Stimulated activated CD8-positive, alpha-beta memory T cell treated with anti-CD3 and anti-CD28 coated beads, Interleukin-4, amount 100 ng/mL, for 4 hours (primary cell): ENCODE results near the gene AIMP1.
"Not testable (repeated sequence)": the region's sequence is repeated elsewhere in the genome, so short reads cannot be mapped to it uniquely, and the experiment has no call there.

Experiments
- DNase-seq, 2 donors: peaks; one replicate each; pipeline ENCODE4 v3.0.0-alpha.2; 2020; ENCODE audit warnings: low read depth in 2 of 2, low spot score in 1 of 2

Gene AIMP1

GRCh38 chr4:106347167-106347566, 30.8 kb downstream of the AIMP1 start:
- no peak for DNase-seq

DNA sequence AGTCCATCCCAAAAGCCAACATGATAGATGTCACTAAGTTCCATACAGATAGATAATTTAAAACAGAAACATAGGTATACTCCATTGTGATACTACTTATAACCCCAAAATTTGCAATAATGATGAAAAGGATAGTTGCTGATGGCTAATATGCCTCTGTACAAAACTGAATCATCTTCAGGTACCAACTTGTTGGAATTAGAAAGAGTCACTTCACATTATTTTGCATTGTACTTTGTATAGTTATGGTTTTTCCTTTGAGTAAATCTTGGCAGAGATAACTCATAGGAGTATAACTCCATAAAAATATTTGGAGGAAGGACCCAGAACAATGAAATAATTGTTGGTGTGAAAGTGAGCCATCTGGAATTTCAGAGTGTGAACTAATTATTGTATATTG, 34.7 kb downstream of the AIMP1 start:
- no peak for DNase-seq

DNA sequence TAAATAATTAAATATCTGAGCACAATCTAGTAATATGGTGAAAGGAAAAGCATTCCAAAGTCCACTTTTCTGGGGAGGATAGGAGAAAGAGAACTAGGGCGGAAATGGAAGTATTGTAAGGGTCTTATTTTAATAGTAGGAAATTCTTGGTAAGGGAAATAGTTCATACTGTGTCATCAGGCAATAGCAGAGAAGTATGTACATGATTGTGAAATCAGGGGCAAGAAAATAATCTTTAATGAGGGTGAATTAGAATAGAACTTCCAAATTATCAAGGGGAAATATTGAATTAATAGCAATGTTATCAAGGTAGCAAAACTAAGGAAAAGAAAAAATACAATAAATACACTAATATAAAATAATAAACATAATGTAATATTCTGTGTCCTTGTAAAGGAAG, 37.4 kb downstream of the AIMP1 start:
- DNase-seq, result no peak

DNA sequence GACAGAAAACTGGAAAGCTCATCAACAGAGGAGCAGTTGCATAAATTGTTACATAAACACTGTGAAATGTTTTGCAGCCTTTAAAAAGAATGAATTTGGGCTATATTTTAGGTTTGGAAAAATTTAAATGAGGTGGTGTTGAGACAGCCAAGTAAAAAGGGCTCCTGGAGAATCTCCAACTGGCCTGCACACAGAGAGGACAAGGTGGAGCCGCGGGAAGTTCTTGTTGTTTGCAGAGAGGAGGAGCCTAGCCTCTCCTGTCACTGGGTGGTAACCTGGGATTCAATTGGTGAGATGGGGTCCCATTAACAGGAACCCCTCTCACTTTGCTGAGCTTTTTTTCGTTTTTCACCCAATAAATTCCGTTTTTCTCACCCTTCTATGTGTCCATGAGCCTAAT, 38.8 kb downstream of the AIMP1 start:
- no peak for DNase-seq

DNA sequence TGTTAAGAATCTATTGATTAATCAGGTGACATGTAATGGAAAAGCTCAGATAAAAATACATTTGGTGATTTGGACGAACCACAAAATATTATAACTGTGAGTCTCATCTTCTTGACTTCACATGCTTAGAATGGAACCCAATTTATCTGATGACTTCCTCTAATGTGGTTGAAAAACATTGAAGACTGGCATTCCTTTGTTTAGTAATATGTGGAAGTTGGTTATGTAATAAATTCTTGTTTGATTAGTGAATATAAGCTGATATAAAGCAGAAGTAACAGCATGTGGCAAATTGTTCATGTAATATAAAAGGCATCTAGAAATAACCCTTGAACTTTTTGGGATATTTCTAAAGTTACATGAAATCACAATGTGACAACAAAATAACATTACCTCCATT, 42.5 kb downstream of the AIMP1 start:
- DNase-seq, result no peak

GRCh38 chr4:106362086-106362825, 45.9 kb downstream of the AIMP1 start:
- DNase-seq, result no peak

DNA sequence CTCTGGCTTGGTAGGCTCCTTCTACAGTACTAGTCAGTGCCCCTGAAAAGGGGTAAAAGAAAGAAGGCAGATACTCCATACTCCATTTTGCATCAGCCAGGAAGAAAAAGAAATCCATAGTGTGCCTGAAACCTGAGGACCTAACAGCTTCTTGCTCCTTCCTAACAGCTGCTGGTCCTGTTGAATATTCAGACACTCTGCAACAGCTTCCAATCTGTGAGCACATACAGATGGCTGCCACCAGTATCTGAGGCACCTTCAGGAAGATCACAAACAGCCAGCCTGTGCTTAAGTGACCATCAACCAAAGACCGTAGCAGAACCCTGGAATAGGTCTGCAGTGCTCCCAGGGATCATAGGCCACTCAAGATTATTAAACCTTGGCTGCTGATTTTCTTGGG, 47.9 kb downstream of the AIMP1 start:
- DNase-seq, result no peak

- no peak for DNase-seq
Measured at GRCh38 chr4:106365613-106366012, 49.3 kb downstream of the AIMP1 start.

DNA sequence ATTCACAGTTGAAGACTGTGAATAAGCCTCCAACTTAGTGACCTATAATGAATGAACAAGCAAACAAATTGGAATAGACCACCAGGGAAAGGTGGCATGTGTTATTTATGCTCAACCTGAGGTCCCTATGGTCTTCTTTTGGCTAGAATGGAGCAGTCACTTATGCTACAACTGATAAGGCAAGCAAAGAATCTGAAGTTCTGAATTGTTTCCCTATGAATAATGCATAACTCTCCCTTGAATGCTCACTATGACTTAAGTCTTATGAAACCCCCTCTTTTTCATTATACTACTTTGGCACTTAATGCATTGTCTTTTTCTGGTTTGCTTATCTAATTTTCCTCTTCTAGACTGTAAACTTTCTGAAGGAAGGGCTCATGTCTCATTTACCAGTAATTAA, 49.7 kb downstream of the AIMP1 start:
- no peak for DNase-seq

DNA sequence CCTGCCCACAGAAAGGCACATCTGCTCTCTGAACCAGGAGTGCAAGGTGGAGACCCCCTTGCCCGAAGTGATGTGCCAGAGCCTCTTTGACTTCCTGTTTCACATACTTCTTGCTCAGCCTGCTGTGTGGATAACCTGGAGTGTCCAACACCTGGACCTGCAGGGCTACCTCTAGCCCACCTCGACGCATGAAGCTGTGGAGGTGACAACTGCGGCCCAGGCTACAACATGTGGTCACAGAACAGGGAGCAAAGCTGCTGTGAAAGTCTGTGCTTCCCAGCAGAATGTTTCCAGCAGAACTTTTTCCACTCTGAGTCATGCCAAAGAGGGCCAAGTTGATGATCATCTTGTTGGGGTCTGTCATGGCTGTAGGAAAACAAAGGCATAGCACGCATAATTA, 50.7 kb downstream of the AIMP1 start:
- no peak for DNase-seq

- no peak for DNase-seq
Measured at GRCh38 chr4:106368678-106369077, 52.3 kb downstream of the AIMP1 start, which contains the start of gene GIMD1. Gene GIMD1, minus strand, starts transcription at chr4:106368778. Its CDS starts 1,343 bp downstream, at chr4:106367435.

GRCh38 chr4:106369456-106370060, 53.2 kb downstream of the AIMP1 start:
- no peak for DNase-seq

DNA sequence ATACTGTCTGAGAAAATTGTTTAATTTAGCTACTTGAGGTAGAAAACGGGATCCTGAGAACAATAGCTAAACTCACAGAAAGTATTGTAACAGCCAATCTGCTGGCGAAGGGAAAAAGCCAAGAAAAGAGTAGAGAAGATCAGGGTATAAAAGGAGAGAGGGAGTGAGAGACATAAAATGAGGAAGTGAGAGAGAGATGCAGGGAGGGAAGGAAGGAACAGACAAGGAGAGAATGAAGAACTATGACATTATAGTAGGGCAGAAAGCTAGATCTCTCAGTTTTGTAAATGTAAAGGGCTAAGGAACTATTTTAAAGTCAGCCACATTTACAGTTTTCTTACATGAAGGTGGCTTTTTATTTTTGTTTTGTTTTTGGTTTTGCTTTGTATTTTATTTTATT, 53.9 kb downstream of the AIMP1 start:
- DNase-seq, result no peak

- no peak for DNase-seq
Measured at GRCh38 chr4:106371161-106371560, 54.8 kb downstream of the AIMP1 start.

GRCh38 chr4:106373026-106373425, 56.7 kb downstream of the AIMP1 start:
- DNase-seq, result no peak

DNA sequence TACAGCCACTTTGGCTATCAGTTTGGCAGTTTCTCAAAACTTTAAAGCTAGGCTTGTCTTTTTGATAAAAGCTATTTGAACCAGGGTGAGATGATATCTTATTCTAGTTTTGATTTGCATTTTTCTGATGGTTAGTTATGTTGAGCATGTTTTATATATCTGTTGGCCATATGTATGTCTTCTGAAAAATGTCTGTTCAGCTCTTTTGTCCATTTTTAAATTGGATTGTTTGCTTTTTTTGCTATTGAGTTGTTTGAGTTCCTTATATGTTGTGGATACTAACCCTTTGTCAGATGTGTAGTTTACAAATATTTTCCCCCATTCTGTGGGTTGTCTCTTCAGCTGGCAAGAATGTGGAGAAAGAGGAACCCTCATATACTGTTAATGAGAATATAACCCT, 63.8 kb downstream of the AIMP1 start:
- DNase-seq, result no peak

- DNase-seq, result no peak
Measured at GRCh38 chr4:106384878-106385277, 68.5 kb downstream of the AIMP1 start.

- DNase-seq, result no peak
Measured at GRCh38 chr4:106385853-106386393, 69.6 kb downstream of the AIMP1 start.

- DNase-seq, result no peak
Measured at GRCh38 chr4:106395582-106395981, 79.2 kb downstream of the AIMP1 start.

GRCh38 chr4:106398898-106399297, 82.5 kb downstream of the AIMP1 start:
- not testable (repeated sequence) for DNase-seq
